Measurements from ENCODE around the gene ALKBH2. TPM values are rescaled to one million over a fixed set of nuclear protein-coding genes. Genes with fewer than 3 reads are reported as not detected.

The ALKBH2 gene
- total and polyA plus RNA-seq, 2 donors from 2014 or later = 14.7 to 18.8 TPM

- Histone ChIP-seq H3K27ac (ENCODE audit: low read depth in 2 of 2, low read length in 2 of 2) (no peak overlapping the region), H3K9ac (ENCODE audit: low read length in 3 of 3) (no peak overlapping the region), H3K4me1 (ENCODE audit: control insufficient read depth in 2 of 3, insufficient read depth in 2 of 3, low read depth in 1 of 3, low read length in 3 of 3) (peaks cover 7 to 21% (median 20%) of the 10 kb centered on the region in 3 donors), H3K27me3 (ENCODE audit: control insufficient read depth, insufficient read depth, low read length) (no peaks in the 10 kb centered on the region), H3K4me3 (ENCODE audit: low read length in 3 of 3) (peak overlapping the region in 2 of 3 donors; percentile 39 to 41), H3K9me3 (ENCODE audit: control insufficient read depth in 2 of 3, insufficient read depth in 1 of 3, low read length in 3 of 3) (no peaks in the 10 kb centered on the region), H3K36me3 (ENCODE audit: control insufficient read depth in 2 of 3, insufficient read depth in 3 of 3, low read length in 3 of 3) (peaks cover 0 to 14% (median 0%) of the 10 kb centered on the region in 3 donors)
- intact Hi-C loops (cut with DNase I) = no loop called here
- TF ChIP-seq CTCF (IDR thresholded peaks at IDR 0.05; ENCODE audit: borderline replicate concordance, extremely low read depth, insufficient read depth) = no peak
- FAIRE-seq (no peak), DNase-seq (no peak)
These were observed 3.8 kb upstream of the ALKBH2 start for GRCh38 chr12:109097140-109097434.

- Histone ChIP-seq H3K9me3 (ENCODE audit: control insufficient read depth in 2 of 3, insufficient read depth in 1 of 3, low read length in 3 of 3) (no peaks in the 10 kb centered on the region), H3K27me3 (ENCODE audit: control insufficient read depth, insufficient read depth, low read length) (no peaks in the 10 kb centered on the region), H3K36me3 (ENCODE audit: control insufficient read depth in 2 of 3, insufficient read depth in 3 of 3, low read length in 3 of 3) (peaks cover 0 to 5% (median 3%) of the 10 kb centered on the region in 3 donors), H3K4me1 (ENCODE audit: control insufficient read depth in 2 of 3, insufficient read depth in 2 of 3, low read depth in 1 of 3, low read length in 3 of 3) (peaks cover 4 to 14% (median 11%) of the 10 kb centered on the region in 3 donors), H3K27ac (ENCODE audit: low read depth in 2 of 2, low read length in 2 of 2) (peak overlapping the region in 1 of 2 donors; percentile 70), H3K4me3 (ENCODE audit: low read length in 3 of 3) (peak overlapping the region; percentile 72 to 94 (median 93)), H3K9ac (ENCODE audit: low read length in 3 of 3) (peak overlapping the region; percentile 60 to 92 (median 90))
- DNase-seq (peak in 1 of 5 donors; percentile 25), FAIRE-seq (no peak)
- no peak for TF ChIP-seq CTCF (IDR thresholded peaks at IDR 0.05; ENCODE audit: borderline replicate concordance, extremely low read depth, insufficient read depth)
- intact Hi-C loops (cut with DNase I) = no loop called here
These were observed 713 bp downstream of the ALKBH2 start for GRCh38 chr12:109092497-109093021.

- peaks cover 4 to 13% (median 12%) of the 10 kb centered on the region in 3 donors for H3K4me1 ChIP-seq (ENCODE audit: control insufficient read depth in 2 of 3, insufficient read depth in 2 of 3, low read depth in 1 of 3, low read length in 3 of 3)
- no peak for TF ChIP-seq CTCF (IDR thresholded peaks at IDR 0.05; ENCODE audit: borderline replicate concordance, extremely low read depth, insufficient read depth)
- H3K9ac ChIP-seq (ENCODE audit: low read length in 3 of 3) = no peak overlapping the region
- FAIRE-seq (no peak), DNase-seq (no peak)
- H3K9me3 ChIP-seq (ENCODE audit: control insufficient read depth in 2 of 3, insufficient read depth in 1 of 3, low read length in 3 of 3) = no peaks in the 10 kb centered on the region
- intact Hi-C loops (cut with DNase I) = no loop called here
- no peaks in the 10 kb centered on the region for H3K27me3 ChIP-seq (ENCODE audit: control insufficient read depth, insufficient read depth, low read length)
- peaks cover 0 to 13% (median 6%) of the 10 kb centered on the region in 3 donors for H3K36me3 ChIP-seq (ENCODE audit: control insufficient read depth in 2 of 3, insufficient read depth in 3 of 3, low read length in 3 of 3)
- H3K27ac ChIP-seq (ENCODE audit: low read depth in 2 of 2, low read length in 2 of 2) = no peak overlapping the region
- no peak overlapping the region for H3K4me3 ChIP-seq (ENCODE audit: low read length in 3 of 3)
These were observed 3.6 kb downstream of the ALKBH2 start for GRCh38 chr12:109089683-109090082.

- no peak for FAIRE-seq
- intact Hi-C loops (cut with DNase I) = no loop called here
- TF ChIP-seq CTCF (IDR thresholded peaks at IDR 0.05; ENCODE audit: borderline replicate concordance, extremely low read depth, insufficient read depth) = no peak
- Histone ChIP-seq H3K4me3 (ENCODE audit: low read length in 3 of 3) (no peak overlapping the region), H3K36me3 (ENCODE audit: control insufficient read depth in 2 of 3, insufficient read depth in 3 of 3, low read length in 3 of 3) (peaks cover 2 to 14% (median 6%) of the 10 kb centered on the region in 3 donors), H3K4me1 (ENCODE audit: control insufficient read depth in 2 of 3, insufficient read depth in 2 of 3, low read depth in 1 of 3, low read length in 3 of 3) (peaks cover 4 to 16% (median 12%) of the 10 kb centered on the region in 3 donors), H3K27me3 (ENCODE audit: control insufficient read depth, insufficient read depth, low read length) (no peaks in the 10 kb centered on the region), H3K9me3 (ENCODE audit: control insufficient read depth in 2 of 3, insufficient read depth in 1 of 3, low read length in 3 of 3) (no peaks in the 10 kb centered on the region), H3K9ac (ENCODE audit: low read length in 3 of 3) (no peak overlapping the region), H3K27ac (ENCODE audit: low read depth in 2 of 2, low read length in 2 of 2) (no peak overlapping the region)
- DNase-seq = no peak
These were observed 4.5 kb downstream of the ALKBH2 start for GRCh38 chr12:109088818-109089217.

Measured in kidney (tissue), 14 donors.